ENCODE measurements around the gene CDC20. TPM values are rescaled to one million over a fixed set of nuclear protein-coding genes. Genes with fewer than 3 reads are reported as not detected.

CDC20 gene
- total RNA-seq, 1 experiment from 2014 or later, result 123 TPM

DNA sequence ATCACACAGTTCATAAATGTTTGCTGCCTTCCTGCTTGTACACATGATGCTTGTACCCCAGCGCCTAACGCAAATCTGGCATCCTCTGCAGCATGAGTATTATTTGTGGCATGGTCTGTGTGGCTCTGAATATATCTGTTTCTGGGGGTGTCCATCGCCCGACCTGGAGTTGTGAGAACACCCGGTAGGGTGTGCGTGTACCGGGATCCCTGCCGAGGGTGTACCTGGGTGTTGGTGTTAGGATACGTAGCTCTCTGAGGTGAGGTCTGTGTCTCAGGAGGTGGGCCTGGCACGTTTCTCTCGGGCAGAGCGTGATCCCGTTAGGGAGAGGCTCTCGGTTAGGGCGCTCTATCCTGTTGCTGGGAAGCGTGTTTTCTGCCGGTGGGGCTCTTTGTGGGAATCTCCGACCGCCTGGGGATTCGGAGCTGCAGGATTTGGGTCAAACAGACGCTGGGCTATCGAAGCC lies 10.4 kb upstream of the CDC20 start:
- ChIA-PET POLR2A (interaction anchor here (0.6 to 2.8 kb wide), 6 partner anchors 10 to 200 kb away, joined by 3 to 20 read pairs (median 6); partner anchors contain the start of genes CDC20, ELOVL1 and TMEM125), CTCF (interaction anchor here (0.9 to 1.3 kb wide), 4 partner anchors 10 to 66 kb away, joined by 3 to 16 read pairs (median 6); partner anchors contain the start of genes C1orf210, CDC20 and ELOVL1)
- no peak for TF ChIP-seq CTCF (IDR thresholded peaks at IDR 0.05; ENCODE audit: insufficient read depth in 1 of 2, low read depth in 1 of 2, low read length in 1 of 2, severe bottlenecking in 1 of 2, unreplicated experiment in 1 of 2)
- Mint-ChIP-seq H3K9me3 (ENCODE audit: unreplicated experiment) (no peaks in the 10 kb centered on the region), H3K4me1 (ENCODE audit: low read depth, unreplicated experiment) (peaks cover 23% of the 10 kb centered on the region), H3K27me3 (ENCODE audit: insufficient read depth, unreplicated experiment) (no peaks in the 10 kb centered on the region), H3K4me3 (ENCODE audit: unreplicated experiment) (peak overlapping the region; percentile 74), H3K27ac (ENCODE audit: unreplicated experiment) (peak overlapping the region; percentile 96), H3K36me3 (ENCODE audit: insufficient read depth, unreplicated experiment) (peaks cover 14% of the 10 kb centered on the region)
- Histone ChIP-seq H3K36me3 (ENCODE audit: control insufficient read depth, insufficient read depth, low read length) (no peaks in the 10 kb centered on the region), H3K9me3 (no peaks in the 10 kb centered on the region), H3K27me3 (replicated peaks; ENCODE audit: control insufficient read depth, insufficient read depth, low read length) (no peaks in the 10 kb centered on the region), H3K4me3 (ENCODE audit: low read depth, low read length) (peak overlapping the region; percentile 48), H3K4me1 (no peaks in the 10 kb centered on the region; the same call in 1 of the 2 replicates)
- DNase-seq, result peak in 1 of 2 experiments; percentile 60
- TSS peak; percentile 64 for BruUV-seq (replicated peaks)
- intact Hi-C loops (cut with micrococcal nuclease; ENCODE audit: unreplicated experiment), result loop anchor here (2.0 kb wide), 2 partner anchors 64 to 78 kb away; partner anchors contain the start of gene C1orf210

DNA sequence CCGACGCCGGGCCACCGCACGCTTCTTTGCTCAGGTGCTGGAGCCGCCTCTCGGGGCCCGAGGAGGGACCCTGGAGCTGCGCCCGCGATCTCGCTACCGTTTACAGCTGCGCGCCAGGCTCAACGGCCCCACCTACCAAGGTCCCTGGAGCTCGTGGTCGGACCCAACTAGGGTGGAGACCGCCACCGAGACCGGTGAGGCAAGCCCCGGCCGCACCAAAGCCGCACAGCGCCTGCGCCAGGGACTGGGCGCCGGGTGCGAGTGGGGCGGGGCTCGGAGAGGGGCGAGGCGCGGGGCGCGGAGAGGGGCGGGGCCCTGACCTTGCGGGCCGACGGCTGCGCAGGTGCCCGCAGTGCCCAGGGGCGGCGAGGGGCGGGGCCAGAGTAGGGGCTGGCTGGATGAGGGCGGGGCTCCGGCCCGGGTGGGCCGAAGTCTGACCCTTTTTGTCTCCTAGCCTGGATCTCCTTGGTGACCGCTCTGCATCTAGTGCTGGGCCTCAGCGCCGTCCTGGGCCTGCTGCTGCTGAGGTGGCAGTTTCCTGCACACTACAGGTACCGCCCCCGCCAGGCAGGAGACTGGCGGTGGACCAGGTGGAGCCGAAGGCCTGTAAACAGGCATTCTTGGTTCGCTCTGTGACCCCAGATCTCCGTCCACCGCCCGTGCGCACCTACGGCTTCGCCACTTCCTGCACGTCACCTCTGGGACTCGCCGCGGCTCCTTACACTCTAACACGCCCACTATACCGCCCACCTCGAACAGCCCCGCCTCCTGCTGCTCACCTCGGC lies 9.8 kb upstream of the CDC20 start:
- Histone ChIP-seq H3K4me3 (ENCODE audit: low read depth, low read length) (peak overlapping the region; percentile 48), H3K27me3 (replicated peaks; ENCODE audit: control insufficient read depth, insufficient read depth, low read length) (no peaks in the 10 kb centered on the region), H3K36me3 (ENCODE audit: control insufficient read depth, insufficient read depth, low read length) (no peaks in the 10 kb centered on the region), H3K9me3 (no peaks in the 10 kb centered on the region), H3K4me1 (no peaks in the 10 kb centered on the region; the same call in 1 of the 2 replicates)
- no TSS peak for BruUV-seq (replicated peaks)
- Mint-ChIP-seq H3K9me3 (ENCODE audit: unreplicated experiment) (no peaks in the 10 kb centered on the region), H3K27ac (ENCODE audit: unreplicated experiment) (peak overlapping the region; percentile 96), H3K4me1 (ENCODE audit: low read depth, unreplicated experiment) (peaks cover 23% of the 10 kb centered on the region), H3K27me3 (ENCODE audit: insufficient read depth, unreplicated experiment) (no peaks in the 10 kb centered on the region), H3K36me3 (ENCODE audit: insufficient read depth, unreplicated experiment) (peaks cover 14% of the 10 kb centered on the region), H3K4me3 (ENCODE audit: unreplicated experiment) (peak overlapping the region; percentile 74)
- intact Hi-C loops (cut with micrococcal nuclease; ENCODE audit: unreplicated experiment), result loop anchor here (1.0 to 2.0 kb wide), 3 partner anchors 9 to 78 kb away; partner anchors contain the start of genes C1orf210 and CDC20
- DNase-seq, result peak; percentile 93 to 94
- CTCF ChIA-PET, result interaction anchor here (0.9 to 1.3 kb wide), 4 partner anchors 9 to 66 kb away, joined by 3 to 16 read pairs (median 6); partner anchors contain the start of genes C1orf210, CDC20 and ELOVL1
- no peak for TF ChIP-seq CTCF (IDR thresholded peaks at IDR 0.05; ENCODE audit: insufficient read depth in 1 of 2, low read depth in 1 of 2, low read length in 1 of 2, severe bottlenecking in 1 of 2, unreplicated experiment in 1 of 2)
- POLR2A ChIA-PET, result interaction anchor here (1.0 to 2.8 kb wide), 5 partner anchors 9 to 142 kb away, joined by 4 to 20 read pairs (median 7); partner anchors contain the start of genes CDC20, ELOVL1 and TMEM125

DNA sequence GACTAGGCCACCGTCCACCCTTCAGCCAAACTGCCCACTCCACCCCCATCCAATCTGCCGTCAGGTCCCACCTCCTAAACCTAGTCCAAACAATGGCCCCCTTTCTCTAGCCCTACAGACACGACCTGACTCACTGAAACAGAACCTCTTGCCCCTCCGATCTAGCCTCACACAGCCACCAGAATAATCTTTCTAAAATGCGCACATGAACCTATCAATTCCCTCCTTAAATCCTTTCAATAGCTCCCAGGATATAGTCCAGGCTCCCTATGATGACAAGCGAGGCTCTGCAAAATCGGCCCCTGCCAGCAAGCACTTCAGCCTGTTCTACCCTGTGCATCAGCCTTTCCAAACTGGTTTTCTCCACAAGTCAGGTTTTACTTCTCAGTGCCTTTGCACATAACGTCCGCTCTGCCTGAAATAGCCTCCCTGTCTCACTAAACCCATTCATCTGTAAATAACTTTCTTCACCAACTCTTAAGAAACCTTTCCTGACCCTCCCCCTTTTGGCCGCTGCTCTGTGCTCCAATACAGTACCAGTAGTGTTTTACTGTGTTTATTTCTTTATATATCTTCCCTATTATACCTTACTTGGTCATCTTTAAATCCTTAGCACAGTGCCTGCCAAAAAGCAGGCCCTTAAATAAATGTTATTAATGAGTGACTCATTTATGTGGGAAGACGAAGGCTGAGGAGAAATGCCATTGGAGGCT lies 9.0 kb upstream of the CDC20 start:
- peak overlapping the region; percentile 74 for H3K4me3 Mint-ChIP-seq (ENCODE audit: unreplicated experiment)
- no peaks in the 10 kb centered on the region for H3K27me3 Mint-ChIP-seq (ENCODE audit: insufficient read depth, unreplicated experiment)
- Histone ChIP-seq H3K4me3 (ENCODE audit: low read depth, low read length) (peak overlapping the region; percentile 48), H3K36me3 (ENCODE audit: control insufficient read depth, insufficient read depth, low read length) (no peaks in the 10 kb centered on the region), H3K9me3 (no peaks in the 10 kb centered on the region), H3K4me1 (no peaks in the 10 kb centered on the region; the same call in 1 of the 2 replicates), H3K27me3 (replicated peaks; ENCODE audit: control insufficient read depth, insufficient read depth, low read length) (no peaks in the 10 kb centered on the region)
- BruUV-seq (replicated peaks), result TSS peak; percentile 87
- intact Hi-C loops (cut with micrococcal nuclease; ENCODE audit: unreplicated experiment), result loop anchor here (1.0 to 2.0 kb wide), 3 partner anchors 9 to 79 kb away; partner anchors contain the start of genes C1orf210 and CDC20
- H3K27ac Mint-ChIP-seq (ENCODE audit: unreplicated experiment), result peak overlapping the region; percentile 96
- CTCF ChIA-PET, result no interaction called here
- no peak for DNase-seq
- POLR2A ChIA-PET, result interaction anchor here (1.2 to 2.8 kb wide), 2 partner anchors 9 to 79 kb away, joined by 7 to 20 read pairs; partner anchors contain the start of genes CDC20 and TMEM125
- peaks cover 14% of the 10 kb centered on the region for H3K36me3 Mint-ChIP-seq (ENCODE audit: insufficient read depth, unreplicated experiment)
- H3K9me3 Mint-ChIP-seq (ENCODE audit: unreplicated experiment), result no peaks in the 10 kb centered on the region
- H3K4me1 Mint-ChIP-seq (ENCODE audit: low read depth, unreplicated experiment), result peaks cover 23% of the 10 kb centered on the region
- no peak for TF ChIP-seq CTCF (IDR thresholded peaks at IDR 0.05; ENCODE audit: insufficient read depth in 1 of 2, low read depth in 1 of 2, low read length in 1 of 2, severe bottlenecking in 1 of 2, unreplicated experiment in 1 of 2)

Data from Caco-2 (cell line).